Measurements from ENCODE around the gene OR7G2.
"Not testable (repeated sequence)": the region's sequence is repeated elsewhere in the genome, so short reads cannot be mapped to it uniquely, and the experiment has no call there.

Gene OR7G2

DNA sequence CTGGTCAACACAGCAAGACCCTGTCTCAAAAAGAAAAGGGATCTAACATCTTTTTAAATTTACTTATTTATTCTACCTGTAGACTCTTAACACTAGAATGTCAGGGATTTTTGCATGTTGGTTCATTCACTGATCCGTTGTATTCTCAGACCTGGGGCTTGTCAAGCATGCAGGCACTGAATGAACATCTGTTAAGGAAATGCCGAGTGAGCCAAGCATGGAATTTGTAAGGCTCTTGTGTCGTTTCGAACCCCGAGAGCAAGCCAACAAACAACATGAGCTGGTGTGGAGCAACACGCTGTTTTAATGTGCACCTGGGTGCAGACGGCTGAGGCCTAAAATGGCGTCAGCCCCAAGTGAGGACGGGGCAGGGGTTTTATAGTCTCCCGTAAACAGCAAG, 30.4 kb downstream of the OR7G2 start:
- TF ChIP-seq ISL1 (CRISPR knock-in tag; IDR thresholded peaks at IDR 0.05), result no peak
- ATAC-seq, result no peak

DNA sequence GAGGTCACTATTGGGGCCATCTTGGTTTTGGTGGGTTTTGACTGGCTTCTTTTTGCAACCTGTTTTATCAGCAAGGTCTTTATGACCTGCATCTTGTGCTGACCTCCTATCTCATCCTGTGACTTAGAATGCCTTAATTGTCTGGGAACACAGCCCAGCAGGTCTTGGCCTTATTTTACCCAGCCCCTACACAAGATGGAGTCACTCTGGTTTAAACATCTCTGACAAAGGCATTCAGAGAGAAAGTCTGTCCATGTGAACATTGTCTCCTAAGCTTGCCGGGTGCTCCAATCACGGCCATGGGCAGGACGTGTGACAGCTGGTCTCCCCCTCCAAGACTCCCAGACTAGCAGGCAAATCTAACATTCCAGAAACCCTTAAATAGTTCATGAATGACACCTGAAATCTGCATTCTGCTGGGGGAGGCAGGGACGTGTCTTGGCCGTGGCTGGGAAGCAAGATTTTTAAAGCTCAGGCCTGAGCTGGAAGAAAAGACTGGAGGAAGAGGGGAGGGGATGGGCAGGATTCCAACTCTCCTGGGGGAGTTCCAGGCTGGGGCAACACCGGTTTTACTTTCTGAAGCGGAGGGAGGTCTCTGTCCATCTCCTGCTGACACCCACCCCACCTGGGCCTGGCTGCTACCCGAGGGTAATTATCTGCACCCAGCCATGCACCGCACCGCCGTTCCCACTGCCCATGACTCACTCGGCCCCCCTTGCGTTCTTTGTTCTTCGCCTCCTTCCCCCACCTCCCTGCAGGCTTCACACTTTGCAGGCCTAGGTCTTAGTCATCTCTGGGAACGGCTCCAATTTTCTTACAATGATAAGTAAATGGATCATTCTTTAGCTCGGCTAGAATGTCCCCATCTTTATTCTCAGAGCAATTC, 32.0 kb downstream of the OR7G2 start:
- TF ChIP-seq ISL1 (CRISPR knock-in tag; IDR thresholded peaks at IDR 0.05) (peak; percentile 58), ZFP3 (CRISPR knock-in tag; IDR thresholded peaks at IDR 0.05) (peak; percentile 53; the same call in 1 of the 2 replicates), RARB (CRISPR knock-in tag; IDR thresholded peaks at IDR 0.05) (0 out of 2 replicates have a peak, but pooled peaks have one; percentile 17), ZNF70 (CRISPR knock-in tag; IDR thresholded peaks at IDR 0.05) (no peak), CSDC2 (CRISPR knock-in tag; IDR thresholded peaks at IDR 0.05) (peak; percentile 99)
- TF ChIP-seq, protein P1, sequence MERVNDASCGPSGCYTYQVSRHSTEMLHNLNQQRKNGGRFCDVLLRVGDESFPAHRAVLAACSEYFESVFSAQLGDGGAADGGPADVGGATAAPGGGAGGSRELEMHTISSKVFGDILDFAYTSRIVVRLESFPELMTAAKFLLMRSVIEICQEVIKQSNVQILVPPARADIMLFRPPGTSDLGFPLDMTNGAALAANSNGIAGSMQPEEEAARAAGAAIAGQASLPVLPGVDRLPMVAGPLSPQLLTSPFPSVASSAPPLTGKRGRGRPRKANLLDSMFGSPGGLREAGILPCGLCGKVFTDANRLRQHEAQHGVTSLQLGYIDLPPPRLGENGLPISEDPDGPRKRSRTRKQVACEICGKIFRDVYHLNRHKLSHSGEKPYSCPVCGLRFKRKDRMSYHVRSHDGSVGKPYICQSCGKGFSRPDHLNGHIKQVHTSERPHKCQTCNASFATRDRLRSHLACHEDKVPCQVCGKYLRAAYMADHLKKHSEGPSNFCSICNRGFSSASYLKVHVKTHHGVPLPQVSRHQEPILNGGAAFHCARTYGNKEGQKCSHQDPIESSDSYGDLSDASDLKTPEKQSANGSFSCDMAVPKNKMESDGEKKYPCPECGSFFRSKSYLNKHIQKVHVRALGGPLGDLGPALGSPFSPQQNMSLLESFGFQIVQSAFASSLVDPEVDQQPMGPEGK (CRISPR knock-in tag; IDR thresholded peaks at IDR 0.05; ENCODE audit: borderline replicate concordance), result peak; percentile 86; the same call in 1 of the 2 replicates
- ATAC-seq, result peak; percentile 96

DNA sequence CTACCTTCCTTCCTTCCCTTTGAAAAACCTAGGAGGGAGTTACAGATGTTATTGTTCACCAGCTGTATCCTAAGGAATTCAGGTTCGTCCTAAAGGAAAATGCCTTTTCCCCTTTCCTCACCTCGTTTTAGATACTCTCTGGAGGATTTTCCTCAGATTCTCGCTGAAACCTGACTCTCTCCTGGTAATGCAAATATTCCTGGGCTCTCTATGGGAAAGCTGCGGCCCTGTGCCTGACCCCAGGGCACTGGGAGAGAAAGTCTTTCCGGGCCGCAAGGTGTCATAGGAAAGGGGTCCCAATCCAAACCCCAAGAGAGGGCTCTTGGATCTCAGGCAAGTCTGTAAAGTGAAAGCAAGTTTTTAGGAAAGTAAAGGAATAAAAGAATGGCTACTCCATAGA, 33.5 kb downstream of the OR7G2 start:
- no peak for ATAC-seq
- no peak for TF ChIP-seq BACH2 (CRISPR knock-in tag; IDR thresholded peaks at IDR 0.05; ENCODE audit: borderline replicate concordance)
- no peak for TF ChIP-seq ISL1 (CRISPR knock-in tag; IDR thresholded peaks at IDR 0.05)
- TF ChIP-seq PPARA (CRISPR knock-in tag; IDR thresholded peaks at IDR 0.05; ENCODE audit: borderline replicate concordance), result no peak
- TF ChIP-seq, protein P2, sequence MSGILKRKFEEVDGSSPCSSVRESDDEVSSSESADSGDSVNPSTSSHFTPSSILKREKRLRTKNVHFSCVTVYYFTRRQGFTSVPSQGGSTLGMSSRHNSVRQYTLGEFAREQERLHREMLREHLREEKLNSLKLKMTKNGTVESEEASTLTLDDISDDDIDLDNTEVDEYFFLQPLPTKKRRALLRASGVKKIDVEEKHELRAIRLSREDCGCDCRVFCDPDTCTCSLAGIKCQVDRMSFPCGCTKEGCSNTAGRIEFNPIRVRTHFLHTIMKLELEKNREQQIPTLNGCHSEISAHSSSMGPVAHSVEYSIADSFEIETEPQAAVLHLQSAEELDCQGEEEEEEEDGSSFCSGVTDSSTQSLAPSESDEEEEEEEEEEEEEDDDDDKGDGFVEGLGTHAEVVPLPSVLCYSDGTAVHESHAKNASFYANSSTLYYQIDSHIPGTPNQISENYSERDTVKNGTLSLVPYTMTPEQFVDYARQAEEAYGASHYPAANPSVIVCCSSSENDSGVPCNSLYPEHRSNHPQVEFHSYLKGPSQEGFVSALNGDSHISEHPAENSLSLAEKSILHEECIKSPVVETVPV (CRISPR knock-in tag; IDR thresholded peaks at IDR 0.05), result no peak
- no peak for TF ChIP-seq ZNF8 (CRISPR knock-in tag; IDR thresholded peaks at IDR 0.05)
- TF ChIP-seq ZNF565 (CRISPR knock-in tag; conservative IDR thresholded peaks at IDR 0.05; ENCODE audit: low read depth), result no peak
- TF ChIP-seq ZC3H10 (CRISPR knock-in tag; IDR thresholded peaks at IDR 0.05), result no peak
- TF ChIP-seq TOX (CRISPR knock-in tag; IDR thresholded peaks at IDR 0.05; ENCODE audit: borderline replicate concordance), result no peak
- TF ChIP-seq SNAI2 (CRISPR knock-in tag; IDR thresholded peaks at IDR 0.05), result no peak
- TF ChIP-seq, protein P3, sequence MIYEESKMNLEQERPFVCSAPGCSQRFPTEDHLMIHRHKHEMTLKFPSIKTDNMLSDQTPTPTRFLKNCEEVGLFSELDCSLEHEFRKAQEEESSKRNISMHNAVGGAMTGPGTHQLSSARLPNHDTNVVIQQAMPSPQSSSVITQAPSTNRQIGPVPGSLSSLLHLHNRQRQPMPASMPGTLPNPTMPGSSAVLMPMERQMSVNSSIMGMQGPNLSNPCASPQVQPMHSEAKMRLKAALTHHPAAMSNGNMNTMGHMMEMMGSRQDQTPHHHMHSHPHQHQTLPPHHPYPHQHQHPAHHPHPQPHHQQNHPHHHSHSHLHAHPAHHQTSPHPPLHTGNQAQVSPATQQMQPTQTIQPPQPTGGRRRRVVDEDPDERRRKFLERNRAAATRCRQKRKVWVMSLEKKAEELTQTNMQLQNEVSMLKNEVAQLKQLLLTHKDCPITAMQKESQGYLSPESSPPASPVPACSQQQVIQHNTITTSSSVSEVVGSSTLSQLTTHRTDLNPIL (CRISPR knock-in tag; IDR thresholded peaks at IDR 0.05; ENCODE audit: low read depth), result no peak
- no peak for TF ChIP-seq OSR1 (CRISPR knock-in tag; IDR thresholded peaks at IDR 0.05)
- no peak for TF ChIP-seq ARNTL (CRISPR knock-in tag; IDR thresholded peaks at IDR 0.05; ENCODE audit: borderline replicate concordance, low read depth)
- TF ChIP-seq, protein P4, sequence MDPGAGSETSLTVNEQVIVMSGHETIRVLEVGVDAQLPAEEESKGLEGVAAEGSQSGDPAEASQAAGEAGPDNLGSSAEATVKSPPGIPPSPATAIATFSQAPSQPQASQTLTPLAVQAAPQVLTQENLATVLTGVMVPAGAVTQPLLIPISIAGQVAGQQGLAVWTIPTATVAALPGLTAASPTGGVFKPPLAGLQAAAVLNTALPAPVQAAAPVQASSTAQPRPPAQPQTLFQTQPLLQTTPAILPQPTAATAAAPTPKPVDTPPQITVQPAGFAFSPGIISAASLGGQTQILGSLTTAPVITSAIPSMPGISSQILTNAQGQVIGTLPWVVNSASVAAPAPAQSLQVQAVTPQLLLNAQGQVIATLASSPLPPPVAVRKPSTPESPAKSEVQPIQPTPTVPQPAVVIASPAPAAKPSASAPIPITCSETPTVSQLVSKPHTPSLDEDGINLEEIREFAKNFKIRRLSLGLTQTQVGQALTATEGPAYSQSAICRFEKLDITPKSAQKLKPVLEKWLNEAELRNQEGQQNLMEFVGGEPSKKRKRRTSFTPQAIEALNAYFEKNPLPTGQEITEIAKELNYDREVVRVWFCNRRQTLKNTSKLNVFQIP (CRISPR knock-in tag; IDR thresholded peaks at IDR 0.05; ENCODE audit: borderline replicate concordance, low read depth), result no peak
- TF ChIP-seq, protein P5, sequence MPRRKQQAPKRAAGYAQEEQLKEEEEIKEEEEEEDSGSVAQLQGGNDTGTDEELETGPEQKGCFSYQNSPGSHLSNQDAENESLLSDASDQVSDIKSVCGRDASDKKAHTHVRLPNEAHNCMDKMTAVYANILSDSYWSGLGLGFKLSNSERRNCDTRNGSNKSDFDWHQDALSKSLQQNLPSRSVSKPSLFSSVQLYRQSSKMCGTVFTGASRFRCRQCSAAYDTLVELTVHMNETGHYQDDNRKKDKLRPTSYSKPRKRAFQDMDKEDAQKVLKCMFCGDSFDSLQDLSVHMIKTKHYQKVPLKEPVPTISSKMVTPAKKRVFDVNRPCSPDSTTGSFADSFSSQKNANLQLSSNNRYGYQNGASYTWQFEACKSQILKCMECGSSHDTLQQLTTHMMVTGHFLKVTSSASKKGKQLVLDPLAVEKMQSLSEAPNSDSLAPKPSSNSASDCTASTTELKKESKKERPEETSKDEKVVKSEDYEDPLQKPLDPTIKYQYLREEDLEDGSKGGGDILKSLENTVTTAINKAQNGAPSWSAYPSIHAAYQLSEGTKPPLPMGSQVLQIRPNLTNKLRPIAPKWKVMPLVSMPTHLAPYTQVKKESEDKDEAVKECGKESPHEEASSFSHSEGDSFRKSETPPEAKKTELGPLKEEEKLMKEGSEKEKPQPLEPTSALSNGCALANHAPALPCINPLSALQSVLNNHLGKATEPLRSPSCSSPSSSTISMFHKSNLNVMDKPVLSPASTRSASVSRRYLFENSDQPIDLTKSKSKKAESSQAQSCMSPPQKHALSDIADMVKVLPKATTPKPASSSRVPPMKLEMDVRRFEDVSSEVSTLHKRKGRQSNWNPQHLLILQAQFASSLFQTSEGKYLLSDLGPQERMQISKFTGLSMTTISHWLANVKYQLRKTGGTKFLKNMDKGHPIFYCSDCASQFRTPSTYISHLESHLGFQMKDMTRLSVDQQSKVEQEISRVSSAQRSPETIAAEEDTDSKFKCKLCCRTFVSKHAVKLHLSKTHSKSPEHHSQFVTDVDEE (CRISPR knock-in tag; IDR thresholded peaks at IDR 0.05), result no peak
- TF ChIP-seq ZFP30 (CRISPR knock-in tag; IDR thresholded peaks at IDR 0.05), result no peak

DNA sequence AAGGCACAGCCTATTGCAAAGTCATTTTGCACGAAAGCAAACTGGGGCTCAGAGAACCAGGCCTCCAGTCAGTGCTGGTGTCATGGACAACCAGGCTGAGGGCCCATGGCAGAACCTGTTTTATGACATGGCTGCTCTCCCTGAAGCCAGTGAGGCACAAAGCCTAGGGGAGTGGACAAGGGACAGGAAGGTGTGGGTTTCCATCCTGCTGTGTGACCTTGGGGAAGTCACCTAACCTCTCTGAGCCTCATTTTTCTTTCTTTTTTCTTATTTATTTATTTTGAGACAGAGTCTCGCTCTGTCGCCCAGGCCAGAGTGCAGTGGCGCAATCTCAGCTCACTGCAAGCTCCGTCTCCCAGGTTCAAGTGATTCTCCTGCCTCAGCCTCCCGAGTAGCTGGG, 35.6 kb downstream of the OR7G2 start:
- ATAC-seq, result not testable (repeated sequence)
